ENCODE results near the gene PPP1R9B. TPM values are rescaled to one million over a fixed set of nuclear protein-coding genes. Genes with fewer than 3 reads are reported as not detected.

The PPP1R9B gene, protein sequence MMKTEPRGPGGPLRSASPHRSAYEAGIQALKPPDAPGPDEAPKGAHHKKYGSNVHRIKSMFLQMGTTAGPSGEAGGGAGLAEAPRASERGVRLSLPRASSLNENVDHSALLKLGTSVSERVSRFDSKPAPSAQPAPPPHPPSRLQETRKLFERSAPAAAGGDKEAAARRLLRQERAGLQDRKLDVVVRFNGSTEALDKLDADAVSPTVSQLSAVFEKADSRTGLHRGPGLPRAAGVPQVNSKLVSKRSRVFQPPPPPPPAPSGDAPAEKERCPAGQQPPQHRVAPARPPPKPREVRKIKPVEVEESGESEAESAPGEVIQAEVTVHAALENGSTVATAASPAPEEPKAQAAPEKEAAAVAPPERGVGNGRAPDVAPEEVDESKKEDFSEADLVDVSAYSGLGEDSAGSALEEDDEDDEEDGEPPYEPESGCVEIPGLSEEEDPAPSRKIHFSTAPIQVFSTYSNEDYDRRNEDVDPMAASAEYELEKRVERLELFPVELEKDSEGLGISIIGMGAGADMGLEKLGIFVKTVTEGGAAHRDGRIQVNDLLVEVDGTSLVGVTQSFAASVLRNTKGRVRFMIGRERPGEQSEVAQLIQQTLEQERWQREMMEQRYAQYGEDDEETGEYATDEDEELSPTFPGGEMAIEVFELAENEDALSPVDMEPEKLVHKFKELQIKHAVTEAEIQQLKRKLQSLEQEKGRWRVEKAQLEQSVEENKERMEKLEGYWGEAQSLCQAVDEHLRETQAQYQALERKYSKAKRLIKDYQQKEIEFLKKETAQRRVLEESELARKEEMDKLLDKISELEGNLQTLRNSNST
- 37.4 and 44.1 TPM in 2 replicates for total RNA-seq

DNA sequence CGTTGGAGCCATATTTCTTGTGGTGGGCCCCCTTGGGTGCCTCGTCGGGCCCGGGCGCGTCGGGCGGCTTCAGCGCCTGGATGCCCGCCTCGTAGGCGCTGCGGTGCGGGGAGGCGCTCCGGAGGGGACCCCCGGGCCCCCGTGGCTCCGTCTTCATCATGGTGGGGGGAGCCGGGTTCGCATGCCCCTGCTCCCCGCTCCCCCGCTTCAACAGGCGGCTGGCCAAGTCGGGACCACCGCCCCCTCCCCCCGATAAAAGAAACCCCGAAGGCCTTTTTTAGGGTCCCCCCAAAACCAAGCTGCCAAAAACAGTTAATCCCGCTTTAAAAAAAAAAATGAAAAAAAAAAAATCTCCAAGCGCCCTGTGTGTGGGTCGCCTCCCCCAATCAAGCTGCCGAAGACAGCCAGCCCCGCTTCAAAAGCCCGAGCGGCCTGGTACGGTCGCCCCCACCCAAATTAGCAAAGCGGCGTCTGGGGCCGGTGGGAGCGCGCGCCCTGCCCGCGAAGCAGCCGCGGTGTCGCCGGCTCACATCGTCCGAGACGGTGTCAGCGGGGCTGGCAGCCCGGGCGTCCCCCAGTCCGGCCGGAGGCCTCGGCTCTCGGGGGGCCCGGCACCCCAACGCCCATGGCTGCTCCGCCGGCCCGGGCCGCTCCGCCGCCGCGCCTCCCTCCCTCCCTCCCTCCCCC, at the start of gene PPP1R9B:
Gene PPP1R9B, minus strand, starts transcription at position 324 of the 687 bp plus-strand sequence. Its CDS starts 164 bp downstream, at position 160.

DNA sequence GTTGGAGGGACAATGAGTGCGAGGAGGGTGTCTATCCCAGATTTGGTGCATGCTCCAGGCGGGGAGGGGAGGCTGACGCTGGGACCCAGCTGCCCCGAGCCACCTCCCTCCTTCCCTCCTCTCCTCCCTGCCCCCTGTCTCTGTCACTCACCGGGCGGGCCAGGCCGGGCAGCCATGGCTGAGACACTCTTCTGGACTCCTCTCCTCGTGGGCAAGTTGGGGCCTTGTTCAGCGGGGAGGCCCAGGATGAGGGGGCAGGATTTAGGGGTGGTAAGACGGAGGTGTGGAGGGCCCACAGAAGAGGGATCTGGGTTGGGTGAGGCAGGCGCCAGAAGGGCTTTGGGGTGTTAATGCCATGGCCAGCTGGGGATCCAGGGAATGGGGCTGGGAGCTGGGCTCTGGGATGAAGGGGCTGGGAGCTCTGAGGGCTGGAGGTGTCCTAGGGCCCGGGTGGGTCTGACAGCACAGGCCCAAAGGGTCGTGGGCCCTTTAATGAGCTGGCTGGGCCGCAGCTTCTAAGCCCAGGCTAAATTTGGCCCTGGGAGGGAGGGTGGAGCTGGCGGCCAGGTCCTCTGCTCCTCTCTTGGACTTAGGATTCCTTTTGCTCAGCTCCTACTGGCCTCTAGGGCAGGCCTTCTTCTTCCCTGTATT, 15.5 kb upstream of the PPP1R9B start, which contains the start of gene SGCA:
Gene SGCA, plus strand, starts transcription at position 139 of the 651 bp plus-strand sequence. Its CDS starts 36 bp downstream, at position 175.

DNA sequence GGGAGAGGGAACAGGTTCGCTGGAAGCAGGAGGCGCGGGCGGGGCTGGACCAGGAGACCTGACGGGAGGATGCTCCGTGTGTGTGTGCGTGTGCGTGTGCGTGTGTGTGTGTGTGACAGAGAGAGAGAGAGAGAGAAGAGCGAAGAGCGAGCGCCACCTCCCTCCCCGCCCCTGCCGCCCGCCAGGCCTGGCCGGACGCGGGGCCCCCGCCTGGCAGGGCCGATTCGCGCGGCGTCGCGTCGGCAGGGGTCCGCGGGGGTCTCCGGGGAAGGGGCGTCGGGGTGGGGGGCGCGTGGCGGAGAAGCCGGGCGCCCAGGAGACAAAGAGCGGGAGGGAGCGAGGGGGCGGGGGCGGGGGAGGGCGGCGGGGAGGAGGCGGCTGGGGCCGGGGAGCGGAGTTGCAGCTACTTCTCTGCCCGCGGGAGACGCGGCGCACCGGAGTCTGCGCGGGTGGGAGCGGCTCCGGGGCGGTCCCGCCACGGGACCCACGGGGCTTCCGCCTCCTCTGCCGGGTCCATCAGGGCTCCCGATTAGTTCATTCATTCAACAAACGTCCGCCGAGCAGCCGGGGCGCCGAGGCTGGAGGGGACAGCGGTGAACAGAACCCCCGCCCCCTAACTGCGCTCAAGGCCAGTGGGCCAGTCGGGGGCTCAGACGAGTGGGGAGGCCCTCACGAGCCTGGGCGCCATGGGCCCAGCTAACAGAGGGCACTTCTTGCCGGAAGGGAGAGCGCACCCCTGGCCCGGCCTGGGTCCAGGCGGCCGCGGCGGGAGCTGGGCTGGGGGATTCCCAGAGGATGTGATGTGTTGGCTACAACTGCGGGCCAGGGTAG, 20.5 kb downstream of the PPP1R9B start, which contains the start of gene SAMD14:
Gene SAMD14, minus strand, starts transcription at position 433 of the 831 bp plus-strand sequence. CDS start 5,201 bp downstream, outside the sequence.

DNA sequence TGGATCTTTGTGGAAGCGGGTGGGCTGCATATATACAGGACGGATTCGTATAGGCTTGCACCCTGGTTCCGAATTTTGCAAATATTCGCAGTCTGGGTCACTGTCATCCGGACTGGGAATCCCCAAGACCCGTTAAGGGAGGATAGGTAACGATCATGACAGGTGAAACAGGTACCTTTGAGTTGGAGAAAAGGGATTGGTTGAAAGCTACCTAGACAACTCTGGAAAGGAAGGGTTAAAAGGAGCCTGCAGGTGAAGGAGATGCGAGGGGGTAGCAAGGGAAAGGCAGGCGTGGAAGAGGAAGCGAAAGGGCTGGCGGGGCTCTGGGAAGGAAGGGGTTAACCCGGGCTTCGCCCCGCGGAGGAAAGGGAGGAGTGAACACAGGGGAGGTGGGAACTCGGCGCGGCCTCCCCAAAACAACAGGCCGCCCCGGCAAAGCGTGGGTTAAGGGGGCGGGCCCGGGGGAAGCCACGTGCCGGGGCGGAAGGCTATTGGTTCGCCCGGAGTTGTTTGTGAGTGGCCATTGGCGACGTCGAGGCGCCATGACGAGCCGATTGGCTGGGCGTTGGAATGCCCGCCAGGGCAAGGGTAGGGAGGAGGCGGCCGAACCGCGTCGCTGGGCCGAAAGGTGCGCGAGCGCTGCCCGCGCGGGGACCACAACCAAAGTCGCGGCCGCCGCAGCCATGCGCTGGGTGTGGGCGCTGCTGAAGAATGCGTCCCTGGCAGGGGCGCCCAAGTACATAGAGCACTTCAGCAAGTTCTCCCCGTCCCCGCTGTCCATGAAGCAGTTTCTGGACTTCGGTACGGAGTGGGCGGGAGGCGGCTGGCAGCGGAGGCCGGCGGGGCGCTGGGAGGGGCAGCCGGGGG, 55.5 kb downstream of the PPP1R9B start, which contains the start of gene PDK2:
Gene PDK2, plus strand, starts transcription at position 599 of the 867 bp plus-strand sequence. Its CDS starts 85 bp downstream, at position 684.

Other genes with a start within 250 kb of the PPP1R9B start
- not detected in 2 replicates for gene DLX4, start 181.5 kb downstream of the PPP1R9B start, total RNA-seq
- not detected in 2 replicates for gene DLX3, start 155.5 kb downstream of the PPP1R9B start, total RNA-seq
- 7.9 and 22.2 TPM in 2 replicates for gene ITGA3, start 94.6 kb downstream of the PPP1R9B start, total RNA-seq
- gene PDK2, start 55.3 kb downstream of the PPP1R9B start, total RNA-seq, result 19.4 and 36.3 TPM in 2 replicates
- 1.0 and 1.6 TPM in 2 replicates for gene SAMD14, start 20.5 kb downstream of the PPP1R9B start, total RNA-seq
- gene SGCA, start 15.3 kb upstream of the PPP1R9B start, total RNA-seq, result 0.26 and 0.47 TPM in 2 replicates
- 1,180 and 1,635 TPM in 2 replicates for gene COL1A1, start 51.0 kb upstream of the PPP1R9B start, total RNA-seq
- 0.09 and 0.16 TPM in 2 replicates for gene TMEM92, start 123.8 kb upstream of the PPP1R9B start, total RNA-seq
- 37.4 and 45.2 TPM in 2 replicates for gene XYLT2, start 195.4 kb upstream of the PPP1R9B start, total RNA-seq
- 62.3 and 77.3 TPM in 2 replicates for gene MRPL27, start 222.5 kb upstream of the PPP1R9B start, total RNA-seq
- gene EME1, start 222.6 kb upstream of the PPP1R9B start, total RNA-seq, result 0.52 and 0.79 TPM in 2 replicates
- gene LRRC59, start 246.8 kb upstream of the PPP1R9B start, total RNA-seq, result 84.9 and 86.1 TPM in 2 replicates

Measured in bronchial smooth muscle cell (primary cell).